Measurements from ENCODE around the gene PPP1R7. TPM values are rescaled to one million over a fixed set of nuclear protein-coding genes. Genes with fewer than 3 reads are reported as not detected.

Gene PPP1R7
- total and polyA plus RNA-seq, 2 experiments from 2014 or later = 53.1 to 107 TPM

DNA sequence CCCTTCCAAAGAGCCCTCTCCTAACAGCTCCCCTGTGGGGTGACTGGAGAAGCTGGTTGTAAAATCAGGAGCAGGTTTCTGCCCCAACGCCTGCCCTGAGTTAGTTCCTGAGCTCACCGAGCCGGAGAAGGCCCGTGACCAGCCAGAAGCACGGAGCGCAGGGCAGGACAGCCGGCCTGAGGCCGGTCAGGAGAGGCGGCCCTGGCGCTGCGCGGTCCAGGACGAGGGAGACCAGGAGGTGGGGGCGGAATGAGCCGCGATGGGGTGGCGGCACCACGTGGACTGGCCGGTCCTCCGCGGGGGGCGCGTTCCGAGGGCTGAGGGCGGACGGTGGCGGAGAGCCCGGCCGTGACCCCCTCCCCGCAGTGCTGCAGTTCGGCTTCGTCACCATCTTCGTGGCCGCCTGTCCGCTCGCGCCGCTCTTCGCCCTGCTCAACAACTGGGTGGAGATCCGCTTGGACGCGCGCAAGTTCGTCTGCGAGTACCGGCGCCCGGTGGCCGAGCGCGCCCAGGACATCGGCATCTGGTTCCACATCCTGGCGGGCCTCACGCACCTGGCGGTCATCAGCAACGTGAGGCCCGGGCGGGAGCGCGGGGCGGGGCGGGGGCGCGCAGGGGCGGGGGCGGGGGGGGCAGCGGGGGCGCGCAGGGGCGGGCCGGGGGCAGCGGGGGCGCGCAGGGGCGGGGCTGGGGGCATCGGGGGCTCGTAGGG lies 67.2 kb downstream of the PPP1R7 start:
- peaks cover 17% of the 10 kb centered on the region for H3K27me3 ChIP-seq (replicated peaks; ENCODE audit: insufficient read depth)
- peak overlapping the region; percentile 77 for H2AFZ ChIP-seq
- TF ChIP-seq EZH2 (IDR thresholded peaks at IDR 0.05; ENCODE audit: insufficient read depth, poor library complexity, severe bottlenecking) = no peak
- no peak for TF ChIP-seq EZH2phosphoT487 (IDR thresholded peaks at IDR 0.05; ENCODE audit: insufficient read depth, low read depth)
- H3F3A ChIP-seq (ENCODE audit: insufficient read depth) = peaks cover 20% of the 10 kb centered on the region
- H3K79me2 ChIP-seq (ENCODE audit: insufficient read depth) = no peaks in the 10 kb centered on the region
- no peaks in the 10 kb centered on the region for H4K20me1 ChIP-seq (ENCODE audit: insufficient read depth)
- in situ Hi-C loops (cut with MboI) = no loop called here
- peak overlapping the region; percentile 80 for H3K9ac ChIP-seq
- peak overlapping the region; percentile 67 for H3K4me3 ChIP-seq
- peaks cover 16% of the 10 kb centered on the region for H3K4me1 ChIP-seq (ENCODE audit: insufficient read depth)
- H3K9me2 ChIP-seq (ENCODE audit: insufficient read depth) = no peaks in the 10 kb centered on the region
- H3K4me2 ChIP-seq (ENCODE audit: unreplicated experiment) = peak overlapping the region; percentile 62
- WGBS, 2 experiments (ENCODE audit: low coverage in 1 of 2, low lambda C conversion rate in 2 of 2, missing lambda C conversion rate in 2 of 2) = 4% methylated on average over 56 to 64 of the region's 77 CpGs
- no peaks in the 10 kb centered on the region for H3K36me3 ChIP-seq (ENCODE audit: low read depth)
- peak; percentile 88 for DNase-seq
- no peaks in the 10 kb centered on the region for H3K9me3 ChIP-seq (ENCODE audit: low read depth)
- peak overlapping the region; percentile 75 for H3K27ac ChIP-seq

- Histone ChIP-seq H3K36me3 (ENCODE audit: low read depth) (no peaks in the 10 kb centered on the region), H3K4me2 (ENCODE audit: unreplicated experiment) (peak overlapping the region; percentile 73), H3K4me1 (ENCODE audit: insufficient read depth) (peaks cover 16% of the 10 kb centered on the region), H3K4me3 (peak overlapping the region; percentile 77), H3F3A (ENCODE audit: insufficient read depth) (peaks cover 28% of the 10 kb centered on the region), H4K20me1 (ENCODE audit: insufficient read depth) (no peaks in the 10 kb centered on the region), H3K9me2 (ENCODE audit: insufficient read depth) (no peaks in the 10 kb centered on the region), H2AFZ (peak overlapping the region; percentile 83), H3K27me3 (replicated peaks; ENCODE audit: insufficient read depth) (peaks cover 9% of the 10 kb centered on the region; the same call in 1 of the 2 replicates), H3K9ac (peak overlapping the region; percentile 72), H3K9me3 (ENCODE audit: low read depth) (no peaks in the 10 kb centered on the region), H3K79me2 (ENCODE audit: insufficient read depth) (no peaks in the 10 kb centered on the region), H3K27ac (no peak overlapping the region)
- 2% methylated on average over 34 to 60 of the region's 83 CpGs for WGBS, 2 experiments (ENCODE audit: low coverage in 1 of 2, low lambda C conversion rate in 2 of 2, missing lambda C conversion rate in 2 of 2)
- in situ Hi-C loops (cut with MboI) = no loop called here
- no peak for TF ChIP-seq EZH2phosphoT487 (IDR thresholded peaks at IDR 0.05; ENCODE audit: insufficient read depth, low read depth)
- no peak for TF ChIP-seq EZH2 (IDR thresholded peaks at IDR 0.05; ENCODE audit: insufficient read depth, poor library complexity, severe bottlenecking)
- DNase-seq = peak; percentile 70
Observed at GRCh38 chr2:241218131-241219029, 68.1 kb downstream of the PPP1R7 start.

GRCh38 chr2:241219030-241219382 lies 68.7 kb downstream of the PPP1R7 start:
- DNase-seq = no peak
- Histone ChIP-seq H2AFZ (peak overlapping the region; percentile 83), H3K9me3 (ENCODE audit: low read depth) (no peaks in the 10 kb centered on the region), H3K9ac (peak overlapping the region; percentile 72), H3K79me2 (ENCODE audit: insufficient read depth) (no peaks in the 10 kb centered on the region), H3K4me3 (peak overlapping the region; percentile 77), H4K20me1 (ENCODE audit: insufficient read depth) (no peaks in the 10 kb centered on the region), H3K9me2 (ENCODE audit: insufficient read depth) (no peaks in the 10 kb centered on the region), H3K4me1 (ENCODE audit: insufficient read depth) (peaks cover 21% of the 10 kb centered on the region), H3K36me3 (ENCODE audit: low read depth) (no peaks in the 10 kb centered on the region), H3K27me3 (replicated peaks; ENCODE audit: insufficient read depth) (0 out of 2 replicates have a peak, but pooled peaks cover 4% of the 10 kb centered on the region), H3K27ac (no peak overlapping the region), H3F3A (ENCODE audit: insufficient read depth) (peaks cover 28% of the 10 kb centered on the region), H3K4me2 (ENCODE audit: unreplicated experiment) (peak overlapping the region; percentile 73)
- WGBS, 2 experiments (ENCODE audit: low coverage in 1 of 2, low lambda C conversion rate in 2 of 2, missing lambda C conversion rate in 2 of 2) = 38 to 42% methylated on average over 4 of the region's 4 CpGs
- TF ChIP-seq EZH2 (IDR thresholded peaks at IDR 0.05; ENCODE audit: insufficient read depth, poor library complexity, severe bottlenecking) (no peak), EZH2phosphoT487 (IDR thresholded peaks at IDR 0.05; ENCODE audit: insufficient read depth, low read depth) (no peak)
- in situ Hi-C loops (cut with MboI) = no loop called here

DNA sequence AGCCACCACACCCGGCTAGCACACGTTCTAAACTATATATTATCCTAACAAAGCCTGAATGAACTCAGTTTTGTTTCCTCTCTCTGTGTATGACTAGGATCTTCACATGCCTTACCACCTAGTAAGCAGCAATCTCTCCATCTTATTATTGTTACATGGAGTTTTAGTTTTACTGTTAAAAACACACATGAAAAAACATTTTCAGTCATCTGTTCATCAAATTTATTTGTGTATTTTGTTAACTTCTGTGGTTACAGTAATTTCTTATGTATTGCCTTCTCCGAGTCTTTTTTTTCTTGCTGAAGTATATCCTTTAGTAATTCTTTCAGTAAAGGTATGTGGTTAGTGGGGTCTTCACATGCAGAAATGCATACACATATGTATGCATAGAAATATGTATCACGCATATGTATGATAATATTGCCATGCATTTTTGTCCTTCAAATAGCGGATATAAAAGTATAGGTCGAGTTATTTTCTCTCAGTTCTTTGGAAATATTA lies 69.6 kb downstream of the PPP1R7 start:
- in situ Hi-C loops (cut with MboI) = no loop called here
- no peaks in the 10 kb centered on the region for H4K20me1 ChIP-seq (ENCODE audit: insufficient read depth)
- peaks cover 30% of the 10 kb centered on the region for H3K4me1 ChIP-seq (ENCODE audit: insufficient read depth)
- H3K9ac ChIP-seq = no peak overlapping the region
- peak; percentile 51 for DNase-seq
- H3K9me3 ChIP-seq (ENCODE audit: low read depth) = no peaks in the 10 kb centered on the region
- H3K4me3 ChIP-seq = no peak overlapping the region; the same call in 1 of the 2 replicates
- H3K79me2 ChIP-seq (ENCODE audit: insufficient read depth) = no peaks in the 10 kb centered on the region
- H3K27ac ChIP-seq = no peak overlapping the region
- H3K27me3 ChIP-seq (replicated peaks; ENCODE audit: insufficient read depth) = 0 out of 2 replicates have a peak, but pooled peaks cover under 1% of the 10 kb centered on the region
- TF ChIP-seq EZH2 (IDR thresholded peaks at IDR 0.05; ENCODE audit: insufficient read depth, poor library complexity, severe bottlenecking) = no peak
- no peak for TF ChIP-seq EZH2phosphoT487 (IDR thresholded peaks at IDR 0.05; ENCODE audit: insufficient read depth, low read depth)
- WGBS, 2 experiments (ENCODE audit: low coverage in 1 of 2, low lambda C conversion rate in 2 of 2, missing lambda C conversion rate in 2 of 2) = 85 to 88% methylated on average over 6 of the region's 6 CpGs
- no peaks in the 10 kb centered on the region for H3K9me2 ChIP-seq (ENCODE audit: insufficient read depth)
- H3F3A ChIP-seq (ENCODE audit: insufficient read depth) = peaks cover 32% of the 10 kb centered on the region
- H3K4me2 ChIP-seq (ENCODE audit: unreplicated experiment) = peak overlapping the region; percentile 73
- no peak overlapping the region for H2AFZ ChIP-seq
- H3K36me3 ChIP-seq (ENCODE audit: low read depth) = no peaks in the 10 kb centered on the region

Data from GM23248 (cell line).